NOMO-1 treated with dmso at 0.1 percent for 144 hours (cell line): ENCODE measurements around the gene CNN2.
A peak's percentile ranks its signal among the peaks of the same experiment; 100 is the strongest.

Experiments used
- DNase-seq: peaks from one replicate; lab custom pipeline; 2025; ENCODE audit not compliant: unreplicated experiment; lab: John Stamatoyannopoulos, UW

Gene CNN2

GRCh38 chr19:1025960-1026782 lies at the start of gene CNN2:
Gene CNN2, plus strand, starts transcription at chr19:1026608. Its CDS starts 54 bp downstream, at chr19:1026662.
- peak; percentile 48 for DNase-seq

- DNase-seq, result no peak
Measured at GRCh38 chr19:977058-977464, 49.3 kb upstream of the CNN2 start.

- DNase-seq, result no peak
Measured at GRCh38 chr19:979318-979741, 47.1 kb upstream of the CNN2 start.

GRCh38 chr19:980133-980998 lies 46.0 kb upstream of the CNN2 start:
- no peak for DNase-seq

- peak; percentile 42 for DNase-seq
Measured at GRCh38 chr19:982567-983170, 43.7 kb upstream of the CNN2 start.

GRCh38 chr19:984165-984967 lies 42.0 kb upstream of the CNN2 start, which contains the start of gene WDR18:
Gene WDR18, plus strand, starts transcription at chr19:984345. Its CDS starts 9 bp downstream, at chr19:984354.
- DNase-seq, result peak; percentile 74

GRCh38 chr19:986083-986482 lies 40.3 kb upstream of the CNN2 start:
- DNase-seq, result no peak

- no peak for DNase-seq
Measured at GRCh38 chr19:988081-988480, 38.3 kb upstream of the CNN2 start.

GRCh38 chr19:988510-988909 lies 37.9 kb upstream of the CNN2 start:
- DNase-seq, result no peak

GRCh38 chr19:989381-990081 lies 36.9 kb upstream of the CNN2 start:
- no peak for DNase-seq

- DNase-seq, result no peak
Measured at GRCh38 chr19:990119-990571, 36.3 kb upstream of the CNN2 start.

- DNase-seq, result no peak
Measured at GRCh38 chr19:990746-991145, 35.7 kb upstream of the CNN2 start.

- no peak for DNase-seq
Measured at GRCh38 chr19:991174-991931, 35.1 kb upstream of the CNN2 start.

- no peak for DNase-seq
Measured at GRCh38 chr19:991932-992669, 34.3 kb upstream of the CNN2 start.

GRCh38 chr19:992670-993055 lies 33.7 kb upstream of the CNN2 start:
- no peak for DNase-seq

- DNase-seq, result no peak
Measured at GRCh38 chr19:993361-993830, 33.0 kb upstream of the CNN2 start.

GRCh38 chr19:993831-994393 lies 32.5 kb upstream of the CNN2 start:
- DNase-seq, result no peak

GRCh38 chr19:994516-994915 lies 31.9 kb upstream of the CNN2 start:
- no peak for DNase-seq
